ENCODE measurements around the gene MTHFSD. TPM values are rescaled to one million over a fixed set of nuclear protein-coding genes. Genes with fewer than 3 reads are reported as not detected.

Gene MTHFSD
- total and polyA plus RNA-seq, 4 donors = 9.4 to 28.5 (median 16.6) TPM

DNA sequence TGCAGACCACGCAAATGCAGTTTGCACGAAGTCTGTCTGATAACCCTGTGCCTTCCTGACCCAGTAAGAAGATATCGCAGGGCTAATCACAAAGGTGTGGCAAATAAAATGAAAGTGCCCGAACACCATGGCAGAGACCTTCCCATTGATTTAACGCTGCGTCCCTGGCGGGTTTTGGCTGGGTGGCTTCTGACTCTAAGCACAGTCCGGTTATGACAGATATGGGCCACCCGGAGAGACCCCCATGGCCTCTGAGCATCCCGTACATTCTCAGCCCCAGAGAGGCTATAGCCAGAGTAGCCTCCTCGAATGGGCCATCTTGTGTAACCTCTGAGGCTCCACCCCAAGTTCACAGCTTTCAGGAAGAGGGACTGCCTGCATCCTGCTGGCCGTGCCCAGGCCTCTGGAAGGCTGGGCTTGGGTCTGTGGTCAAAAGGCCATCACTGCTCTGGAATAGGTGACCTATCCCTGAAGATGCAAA lies 17.0 kb upstream of the MTHFSD start:
- WGBS, 2 donors = 84 to 85% methylated on average over 12 of the region's 12 CpGs
- H3K9ac ChIP-seq (ENCODE audit: insufficient read depth in 1 of 2, low read length in 2 of 2) = no peak overlapping the region

DNA sequence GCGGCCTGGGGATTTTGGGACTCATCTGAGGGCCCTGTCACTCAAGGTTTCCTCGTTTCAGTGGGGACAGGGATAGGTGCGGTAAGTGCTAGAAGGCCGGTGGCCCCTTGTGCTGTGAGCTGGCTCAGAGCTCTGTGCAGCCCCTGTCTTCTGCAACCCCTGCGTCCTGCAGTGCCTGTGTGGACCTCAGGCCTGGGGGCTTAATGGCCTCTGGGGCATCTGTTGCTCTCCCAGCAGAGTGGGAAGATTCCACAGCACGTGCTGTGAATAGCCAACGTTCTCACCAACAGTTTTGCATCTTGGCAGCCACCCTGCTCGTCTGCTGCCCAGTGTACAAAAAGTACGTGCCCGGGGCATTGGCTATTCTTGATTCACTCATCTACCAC lies 16.5 kb upstream of the MTHFSD start:
- H3K9me3 ChIP-seq (ENCODE audit: control insufficient read depth in 4 of 4, insufficient read depth in 3 of 4, low read length in 3 of 4) = peaks cover 0 to 2% (median 0%) of the 10 kb centered on the region in 4 donors
- peaks cover 15 to 64% (median 61%) of the 10 kb centered on the region in 3 donors for H3K27me3 ChIP-seq (ENCODE audit: control insufficient read depth in 3 of 3, insufficient read depth in 3 of 3, low read length in 2 of 3)
- no peak for ATAC-seq (ENCODE audit: insufficient read depth, low FRiP score)
- no peaks in the 10 kb centered on the region for H3K36me3 ChIP-seq (ENCODE audit: control insufficient read depth in 4 of 4, insufficient read depth in 4 of 4, low read length in 4 of 4)
- H3K4me3 ChIP-seq = no peak overlapping the region
- peaks cover 0 to 12% (median 3%) of the 10 kb centered on the region in 5 donors for H3K4me1 ChIP-seq (ENCODE audit: control insufficient read depth in 5 of 5, insufficient read depth in 5 of 5, low read length in 5 of 5)
- no peak overlapping the region for H3K27ac ChIP-seq (ENCODE audit: low read depth in 1 of 2, low read length in 1 of 2)
- 86 to 89% methylated on average over 10 of the region's 10 CpGs for WGBS, 2 donors
- no peak overlapping the region for H3K9ac ChIP-seq (ENCODE audit: insufficient read depth in 1 of 2, low read length in 2 of 2)
- DNase-seq = no peak
- TF ChIP-seq, protein P1, sequence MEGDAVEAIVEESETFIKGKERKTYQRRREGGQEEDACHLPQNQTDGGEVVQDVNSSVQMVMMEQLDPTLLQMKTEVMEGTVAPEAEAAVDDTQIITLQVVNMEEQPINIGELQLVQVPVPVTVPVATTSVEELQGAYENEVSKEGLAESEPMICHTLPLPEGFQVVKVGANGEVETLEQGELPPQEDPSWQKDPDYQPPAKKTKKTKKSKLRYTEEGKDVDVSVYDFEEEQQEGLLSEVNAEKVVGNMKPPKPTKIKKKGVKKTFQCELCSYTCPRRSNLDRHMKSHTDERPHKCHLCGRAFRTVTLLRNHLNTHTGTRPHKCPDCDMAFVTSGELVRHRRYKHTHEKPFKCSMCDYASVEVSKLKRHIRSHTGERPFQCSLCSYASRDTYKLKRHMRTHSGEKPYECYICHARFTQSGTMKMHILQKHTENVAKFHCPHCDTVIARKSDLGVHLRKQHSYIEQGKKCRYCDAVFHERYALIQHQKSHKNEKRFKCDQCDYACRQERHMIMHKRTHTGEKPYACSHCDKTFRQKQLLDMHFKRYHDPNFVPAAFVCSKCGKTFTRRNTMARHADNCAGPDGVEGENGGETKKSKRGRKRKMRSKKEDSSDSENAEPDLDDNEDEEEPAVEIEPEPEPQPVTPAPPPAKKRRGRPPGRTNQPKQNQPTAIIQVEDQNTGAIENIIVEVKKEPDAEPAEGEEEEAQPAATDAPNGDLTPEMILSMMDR (IDR thresholded peaks at IDR 0.05; ENCODE audit: control extremely low read depth, extremely low read depth) = no peak

More for the DNA sequence above, 17.0 kb upstream of the MTHFSD start:
- H3K27me3 ChIP-seq (ENCODE audit: control insufficient read depth in 3 of 3, insufficient read depth in 3 of 3, low read length in 2 of 3) = peaks cover 9 to 66% (median 64%) of the 10 kb centered on the region in 3 donors
- H3K36me3 ChIP-seq (ENCODE audit: control insufficient read depth in 4 of 4, insufficient read depth in 4 of 4, low read length in 4 of 4) = no peaks in the 10 kb centered on the region
- no peak overlapping the region for H3K27ac ChIP-seq (ENCODE audit: low read depth in 1 of 2, low read length in 1 of 2)
- no peak overlapping the region for H3K4me3 ChIP-seq
- DNase-seq = no peak
- peaks cover 0 to 2% (median 0%) of the 10 kb centered on the region in 4 donors for H3K9me3 ChIP-seq (ENCODE audit: control insufficient read depth in 4 of 4, insufficient read depth in 3 of 4, low read length in 3 of 4)
- peaks cover 0 to 17% (median 7%) of the 10 kb centered on the region in 5 donors for H3K4me1 ChIP-seq (ENCODE audit: control insufficient read depth in 5 of 5, insufficient read depth in 5 of 5, low read length in 5 of 5)
- no peak for ATAC-seq (ENCODE audit: insufficient read depth, low FRiP score)
- TF ChIP-seq, protein P1 (IDR thresholded peaks at IDR 0.05; ENCODE audit: control extremely low read depth, extremely low read depth) = no peak

DNA sequence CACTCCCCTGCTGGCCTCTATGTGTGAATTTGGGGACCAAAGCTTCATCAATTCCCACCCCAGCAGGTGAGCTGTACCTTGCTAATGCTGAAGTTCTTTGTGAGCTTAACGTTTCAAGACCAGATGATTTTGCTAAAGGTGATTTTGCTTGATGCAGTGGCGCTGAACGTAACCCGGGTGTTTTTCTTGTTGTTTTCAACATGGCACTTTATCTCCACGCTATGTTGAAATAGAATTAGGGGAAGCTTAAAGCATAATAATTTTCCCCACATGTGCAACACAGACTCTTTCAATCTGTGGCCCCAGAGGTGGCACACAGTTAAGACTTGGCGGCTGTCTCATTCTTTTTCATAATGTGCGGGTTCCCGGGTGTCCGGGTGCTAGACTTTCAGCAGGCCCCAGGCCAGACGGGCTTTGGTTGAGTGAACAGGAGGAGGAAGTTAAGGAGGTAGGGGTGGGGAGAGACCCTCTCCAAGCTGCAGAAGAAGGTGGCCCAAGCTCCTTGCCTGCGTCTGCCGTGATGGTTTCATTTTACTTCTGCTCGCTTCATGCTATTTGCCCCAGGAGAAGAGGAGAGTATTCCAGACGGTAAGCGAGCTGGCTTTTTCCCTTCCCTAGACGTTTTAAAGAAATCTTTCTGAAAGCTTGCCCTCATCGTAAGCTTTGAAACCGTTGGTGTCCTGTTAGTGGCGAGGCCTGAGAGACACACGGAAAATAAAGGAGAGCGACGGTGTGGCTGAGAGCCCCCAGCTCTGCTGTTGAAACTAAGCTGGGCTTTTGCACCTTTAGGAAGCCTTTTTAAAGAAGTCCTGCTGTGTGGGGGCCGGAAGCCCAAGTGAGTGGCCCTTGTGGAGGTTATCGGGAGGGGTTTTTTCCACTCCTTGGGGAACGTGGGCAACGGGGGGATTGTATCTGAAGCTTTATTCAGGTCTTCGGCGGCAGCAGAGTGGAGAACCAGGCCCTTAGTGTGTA lies 15.8 kb upstream of the MTHFSD start:
- ATAC-seq (ENCODE audit: insufficient read depth, low FRiP score) (no peak), DNase-seq (no peak)
- Histone ChIP-seq H3K9me3 (ENCODE audit: control insufficient read depth in 4 of 4, insufficient read depth in 3 of 4, low read length in 3 of 4) (peaks cover 0 to 2% (median 0%) of the 10 kb centered on the region in 4 donors), H3K4me1 (ENCODE audit: control insufficient read depth in 5 of 5, insufficient read depth in 5 of 5, low read length in 5 of 5) (peaks cover 0 to 10% (median 3%) of the 10 kb centered on the region in 5 donors), H3K4me3 (no peak overlapping the region), H3K36me3 (ENCODE audit: control insufficient read depth in 4 of 4, insufficient read depth in 4 of 4, low read length in 4 of 4) (no peaks in the 10 kb centered on the region), H3K27ac (ENCODE audit: low read depth in 1 of 2, low read length in 1 of 2) (no peak overlapping the region), H3K27me3 (ENCODE audit: control insufficient read depth in 3 of 3, insufficient read depth in 3 of 3, low read length in 2 of 3) (peaks cover 16 to 71% (median 63%) of the 10 kb centered on the region in 3 donors), H3K9ac (ENCODE audit: insufficient read depth in 1 of 2, low read length in 2 of 2) (no peak overlapping the region)
- 81 to 83% methylated on average over 28 of the region's 28 CpGs for WGBS, 2 donors
- TF ChIP-seq, protein P1 (IDR thresholded peaks at IDR 0.05; ENCODE audit: control extremely low read depth, extremely low read depth) = no peak
